H1 (cell line): ENCODE data around the gene KIF26B. TPM values are rescaled to one million over a fixed set of nuclear protein-coding genes. Genes with fewer than 3 reads are reported as not detected.

Experiments used
- CBX5 ChIP-seq: fragments of 300-800, 300-1000 bp; sonication (generic); IDR thresholded peaks from 2 replicates; pipeline ENCODE4 v1.7.1; 2016; ENCODE audit warnings: antibody characterized with exemption, low read length, low read depth
- POLR2A ChIP-seq, 2 experiments: IDR thresholded peaks; 1 replicate in 1 of 2; 2 replicates in 1 of 2; pipeline ENCODE4 v1.6.1; 2011; ENCODE audit warnings: low read depth in 2 of 2, low read length in 2 of 2, mild to moderate bottlenecking in 2 of 2; ENCODE audit errors: control extremely low read depth in 1 of 2
- polyA plus RNA-seq, 7 experiments: library from polyadenylated mRNA; depleted of rRNA in 3 of 7; stranded (reverse) in 5 of 7; unstranded in 2 of 7; fragments of >200 nt in 5 of 7; fragments of 200-250 nt in 2 of 7; gene quantifications; 1 replicate in 5 of 7; 2 replicates in 1 of 7; 4 replicates in 1 of 7; pipeline versions ENCODE4 v1.2.1 to v1.2.3, GENCODE V29; 2011 to 2013; ENCODE audit warnings: missing spikeins in 2 of 7, mixed read lengths in 2 of 7
- total RNA-seq: library from RNA; stranded (reverse); fragmentation: NEBNext Ultra II Directional; extraction: Animal tissue kit (Norgen Biotek cat#: 25700); gene quantifications from 2 replicates; pipeline ENCODE4 v1.2.1, GENCODE V29; 2021
- TF ChIP-seq, protein P1 (sequence below): fragments of 300-600 bp; sonication (generic); IDR thresholded peaks from 2 replicates; pipeline ENCODE4 v1.7.1; 2012; ENCODE audit warnings: low read length, moderate library complexity, mild to moderate bottlenecking, inconsistent platforms; ENCODE audit not compliant: insufficient replicate concordance

The KIF26B gene
- total and polyA plus RNA-seq, 2 of the 8 experiments (the other 6 are each of a cell fraction or from before 2014, with no cell fraction given) = 0.06 to 0.28 TPM

DNA sequence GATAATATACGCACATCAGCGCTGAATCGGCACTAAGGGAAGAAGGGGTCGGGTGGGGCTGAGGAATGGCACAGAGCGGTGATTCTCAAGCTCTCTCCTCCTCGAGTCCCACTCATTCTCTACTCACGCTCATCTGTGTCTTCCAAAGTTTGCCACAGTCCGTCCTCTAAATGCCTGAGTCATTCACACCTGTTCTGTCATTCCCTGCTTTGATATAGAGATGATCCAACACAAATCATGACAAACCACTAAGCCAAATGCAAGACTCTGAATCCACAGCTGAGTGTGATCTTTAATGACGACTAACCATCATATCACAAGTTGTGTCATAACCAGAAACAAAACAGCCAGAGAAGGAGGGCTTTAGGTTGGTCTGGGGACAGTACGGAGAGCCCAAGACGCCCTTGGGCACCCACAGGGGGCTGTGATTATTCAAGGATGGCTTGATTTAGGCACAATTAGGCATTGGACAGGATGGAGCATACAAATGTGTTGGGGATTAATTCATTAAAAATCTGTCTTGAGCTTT, 501.5 kb downstream of the KIF26B start (continued):
- TF ChIP-seq, protein P1, sequence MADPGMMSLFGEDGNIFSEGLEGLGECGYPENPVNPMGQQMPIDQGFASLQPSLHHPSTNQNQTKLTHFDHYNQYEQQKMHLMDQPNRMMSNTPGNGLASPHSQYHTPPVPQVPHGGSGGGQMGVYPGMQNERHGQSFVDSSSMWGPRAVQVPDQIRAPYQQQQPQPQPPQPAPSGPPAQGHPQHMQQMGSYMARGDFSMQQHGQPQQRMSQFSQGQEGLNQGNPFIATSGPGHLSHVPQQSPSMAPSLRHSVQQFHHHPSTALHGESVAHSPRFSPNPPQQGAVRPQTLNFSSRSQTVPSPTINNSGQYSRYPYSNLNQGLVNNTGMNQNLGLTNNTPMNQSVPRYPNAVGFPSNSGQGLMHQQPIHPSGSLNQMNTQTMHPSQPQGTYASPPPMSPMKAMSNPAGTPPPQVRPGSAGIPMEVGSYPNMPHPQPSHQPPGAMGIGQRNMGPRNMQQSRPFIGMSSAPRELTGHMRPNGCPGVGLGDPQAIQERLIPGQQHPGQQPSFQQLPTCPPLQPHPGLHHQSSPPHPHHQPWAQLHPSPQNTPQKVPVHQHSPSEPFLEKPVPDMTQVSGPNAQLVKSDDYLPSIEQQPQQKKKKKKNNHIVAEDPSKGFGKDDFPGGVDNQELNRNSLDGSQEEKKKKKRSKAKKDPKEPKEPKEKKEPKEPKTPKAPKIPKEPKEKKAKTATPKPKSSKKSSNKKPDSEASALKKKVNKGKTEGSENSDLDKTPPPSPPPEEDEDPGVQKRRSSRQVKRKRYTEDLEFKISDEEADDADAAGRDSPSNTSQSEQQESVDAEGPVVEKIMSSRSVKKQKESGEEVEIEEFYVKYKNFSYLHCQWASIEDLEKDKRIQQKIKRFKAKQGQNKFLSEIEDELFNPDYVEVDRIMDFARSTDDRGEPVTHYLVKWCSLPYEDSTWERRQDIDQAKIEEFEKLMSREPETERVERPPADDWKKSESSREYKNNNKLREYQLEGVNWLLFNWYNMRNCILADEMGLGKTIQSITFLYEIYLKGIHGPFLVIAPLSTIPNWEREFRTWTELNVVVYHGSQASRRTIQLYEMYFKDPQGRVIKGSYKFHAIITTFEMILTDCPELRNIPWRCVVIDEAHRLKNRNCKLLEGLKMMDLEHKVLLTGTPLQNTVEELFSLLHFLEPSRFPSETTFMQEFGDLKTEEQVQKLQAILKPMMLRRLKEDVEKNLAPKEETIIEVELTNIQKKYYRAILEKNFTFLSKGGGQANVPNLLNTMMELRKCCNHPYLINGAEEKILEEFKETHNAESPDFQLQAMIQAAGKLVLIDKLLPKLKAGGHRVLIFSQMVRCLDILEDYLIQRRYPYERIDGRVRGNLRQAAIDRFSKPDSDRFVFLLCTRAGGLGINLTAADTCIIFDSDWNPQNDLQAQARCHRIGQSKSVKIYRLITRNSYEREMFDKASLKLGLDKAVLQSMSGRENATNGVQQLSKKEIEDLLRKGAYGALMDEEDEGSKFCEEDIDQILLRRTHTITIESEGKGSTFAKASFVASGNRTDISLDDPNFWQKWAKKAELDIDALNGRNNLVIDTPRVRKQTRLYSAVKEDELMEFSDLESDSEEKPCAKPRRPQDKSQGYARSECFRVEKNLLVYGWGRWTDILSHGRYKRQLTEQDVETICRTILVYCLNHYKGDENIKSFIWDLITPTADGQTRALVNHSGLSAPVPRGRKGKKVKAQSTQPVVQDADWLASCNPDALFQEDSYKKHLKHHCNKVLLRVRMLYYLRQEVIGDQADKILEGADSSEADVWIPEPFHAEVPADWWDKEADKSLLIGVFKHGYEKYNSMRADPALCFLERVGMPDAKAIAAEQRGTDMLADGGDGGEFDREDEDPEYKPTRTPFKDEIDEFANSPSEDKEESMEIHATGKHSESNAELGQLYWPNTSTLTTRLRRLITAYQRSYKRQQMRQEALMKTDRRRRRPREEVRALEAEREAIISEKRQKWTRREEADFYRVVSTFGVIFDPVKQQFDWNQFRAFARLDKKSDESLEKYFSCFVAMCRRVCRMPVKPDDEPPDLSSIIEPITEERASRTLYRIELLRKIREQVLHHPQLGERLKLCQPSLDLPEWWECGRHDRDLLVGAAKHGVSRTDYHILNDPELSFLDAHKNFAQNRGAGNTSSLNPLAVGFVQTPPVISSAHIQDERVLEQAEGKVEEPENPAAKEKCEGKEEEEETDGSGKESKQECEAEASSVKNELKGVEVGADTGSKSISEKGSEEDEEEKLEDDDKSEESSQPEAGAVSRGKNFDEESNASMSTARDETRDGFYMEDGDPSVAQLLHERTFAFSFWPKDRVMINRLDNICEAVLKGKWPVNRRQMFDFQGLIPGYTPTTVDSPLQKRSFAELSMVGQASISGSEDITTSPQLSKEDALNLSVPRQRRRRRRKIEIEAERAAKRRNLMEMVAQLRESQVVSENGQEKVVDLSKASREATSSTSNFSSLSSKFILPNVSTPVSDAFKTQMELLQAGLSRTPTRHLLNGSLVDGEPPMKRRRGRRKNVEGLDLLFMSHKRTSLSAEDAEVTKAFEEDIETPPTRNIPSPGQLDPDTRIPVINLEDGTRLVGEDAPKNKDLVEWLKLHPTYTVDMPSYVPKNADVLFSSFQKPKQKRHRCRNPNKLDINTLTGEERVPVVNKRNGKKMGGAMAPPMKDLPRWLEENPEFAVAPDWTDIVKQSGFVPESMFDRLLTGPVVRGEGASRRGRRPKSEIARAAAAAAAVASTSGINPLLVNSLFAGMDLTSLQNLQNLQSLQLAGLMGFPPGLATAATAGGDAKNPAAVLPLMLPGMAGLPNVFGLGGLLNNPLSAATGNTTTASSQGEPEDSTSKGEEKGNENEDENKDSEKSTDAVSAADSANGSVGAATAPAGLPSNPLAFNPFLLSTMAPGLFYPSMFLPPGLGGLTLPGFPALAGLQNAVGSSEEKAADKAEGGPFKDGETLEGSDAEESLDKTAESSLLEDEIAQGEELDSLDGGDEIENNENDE = no peak
- TF ChIP-seq CBX5 (no peak), POLR2A (IDR thresholded peaks at IDR 0.05; ENCODE audit: control extremely low read depth in 1 of 2, low read depth in 2 of 2, low read length in 2 of 2) (no peak)
